Choroid plexus epithelial cell (primary cell): ENCODE results near the gene DGKD.

Source experiments
- DNase-seq: peaks from one replicate; pipeline ENCODE4 v3.0.0-alpha.2; 2010; ENCODE audit warnings: low read depth
- H3K4me3 ChIP-seq: 2 replicates; pipeline ENCODE4 v1.5.1; 2011; ENCODE audit warnings: low read depth, mild to moderate bottlenecking, control low read depth, low read length, moderate library complexity
- TF ChIP-seq, protein P1 (sequence below): conservative IDR thresholded peaks from 2 replicates; pipeline ENCODE4 v1.5.1; 2011; ENCODE audit warnings: low read depth, mild to moderate bottlenecking, control low read depth, inconsistent platforms, low read length, moderate library complexity

DGKD gene

DNA sequence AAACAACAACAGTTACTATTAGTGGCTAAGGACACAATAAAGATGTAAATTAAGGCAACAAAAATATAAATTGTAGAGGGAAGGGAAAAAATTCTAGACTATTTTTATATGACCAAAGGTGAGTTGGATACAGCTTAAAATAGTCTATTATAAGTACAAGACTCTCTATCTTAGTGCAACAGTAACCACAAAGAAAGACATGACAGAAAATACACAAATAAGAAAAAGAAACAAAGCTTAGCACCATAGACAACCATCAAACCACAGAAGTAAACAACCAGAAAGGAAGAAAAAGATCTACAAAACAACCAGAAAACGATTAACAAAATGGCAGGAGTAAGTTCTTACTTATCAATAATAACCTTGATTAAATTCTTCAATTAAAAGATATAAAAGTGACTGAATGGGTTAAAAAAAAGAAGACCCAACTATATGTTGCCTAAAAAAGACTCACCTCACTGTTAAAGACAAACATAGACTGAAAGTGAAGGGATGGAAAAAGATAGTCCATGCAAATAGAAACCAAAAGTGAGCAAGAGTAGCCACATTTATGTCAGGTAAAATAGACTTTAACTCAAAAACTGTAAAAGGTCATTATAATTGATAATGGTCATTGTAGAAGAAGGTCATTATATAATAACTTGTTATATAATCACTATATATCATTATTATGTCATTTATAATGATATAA lies 149.8 kb downstream of the DGKD start:
- no peak overlapping the region for H3K4me3 ChIP-seq
- TF ChIP-seq, protein P1, sequence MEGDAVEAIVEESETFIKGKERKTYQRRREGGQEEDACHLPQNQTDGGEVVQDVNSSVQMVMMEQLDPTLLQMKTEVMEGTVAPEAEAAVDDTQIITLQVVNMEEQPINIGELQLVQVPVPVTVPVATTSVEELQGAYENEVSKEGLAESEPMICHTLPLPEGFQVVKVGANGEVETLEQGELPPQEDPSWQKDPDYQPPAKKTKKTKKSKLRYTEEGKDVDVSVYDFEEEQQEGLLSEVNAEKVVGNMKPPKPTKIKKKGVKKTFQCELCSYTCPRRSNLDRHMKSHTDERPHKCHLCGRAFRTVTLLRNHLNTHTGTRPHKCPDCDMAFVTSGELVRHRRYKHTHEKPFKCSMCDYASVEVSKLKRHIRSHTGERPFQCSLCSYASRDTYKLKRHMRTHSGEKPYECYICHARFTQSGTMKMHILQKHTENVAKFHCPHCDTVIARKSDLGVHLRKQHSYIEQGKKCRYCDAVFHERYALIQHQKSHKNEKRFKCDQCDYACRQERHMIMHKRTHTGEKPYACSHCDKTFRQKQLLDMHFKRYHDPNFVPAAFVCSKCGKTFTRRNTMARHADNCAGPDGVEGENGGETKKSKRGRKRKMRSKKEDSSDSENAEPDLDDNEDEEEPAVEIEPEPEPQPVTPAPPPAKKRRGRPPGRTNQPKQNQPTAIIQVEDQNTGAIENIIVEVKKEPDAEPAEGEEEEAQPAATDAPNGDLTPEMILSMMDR = no peak
- DNase-seq = no peak

DNA sequence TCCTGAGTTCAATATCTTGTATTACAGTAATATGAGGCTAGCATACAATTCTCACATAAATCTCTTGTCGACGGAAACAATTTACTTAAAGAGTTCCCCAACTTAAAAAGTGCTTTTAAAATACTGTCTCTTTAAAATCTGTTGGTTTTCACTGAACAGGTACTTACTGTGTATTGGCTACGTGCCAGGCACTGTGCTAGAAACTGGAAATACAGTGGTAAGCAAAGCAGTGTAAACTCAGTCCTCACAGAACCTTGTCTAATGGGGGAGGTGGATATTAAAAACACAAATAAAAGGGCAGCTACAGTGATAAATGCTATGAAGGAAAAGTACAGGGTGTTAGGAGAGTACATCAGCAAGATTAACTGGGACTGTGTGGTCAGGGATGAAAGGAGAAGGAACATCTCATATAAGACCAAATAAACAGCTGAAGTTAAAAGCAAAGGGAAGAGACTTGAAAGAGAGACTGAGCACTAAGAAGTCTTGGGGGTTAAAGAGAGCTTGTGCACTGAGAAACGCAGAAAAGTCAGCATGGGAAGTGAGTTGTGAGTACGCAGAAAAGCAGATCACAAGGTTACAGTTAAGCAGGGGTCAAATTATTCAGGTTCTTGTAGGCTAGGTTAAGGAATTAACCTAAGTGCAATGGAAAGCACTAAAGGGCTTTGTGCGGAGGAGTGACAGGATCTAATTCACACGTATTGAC lies 159.8 kb downstream of the DGKD start:
- DNase-seq = no peak
- TF ChIP-seq, protein P1 = no peak
- no peak overlapping the region for H3K4me3 ChIP-seq

DNA sequence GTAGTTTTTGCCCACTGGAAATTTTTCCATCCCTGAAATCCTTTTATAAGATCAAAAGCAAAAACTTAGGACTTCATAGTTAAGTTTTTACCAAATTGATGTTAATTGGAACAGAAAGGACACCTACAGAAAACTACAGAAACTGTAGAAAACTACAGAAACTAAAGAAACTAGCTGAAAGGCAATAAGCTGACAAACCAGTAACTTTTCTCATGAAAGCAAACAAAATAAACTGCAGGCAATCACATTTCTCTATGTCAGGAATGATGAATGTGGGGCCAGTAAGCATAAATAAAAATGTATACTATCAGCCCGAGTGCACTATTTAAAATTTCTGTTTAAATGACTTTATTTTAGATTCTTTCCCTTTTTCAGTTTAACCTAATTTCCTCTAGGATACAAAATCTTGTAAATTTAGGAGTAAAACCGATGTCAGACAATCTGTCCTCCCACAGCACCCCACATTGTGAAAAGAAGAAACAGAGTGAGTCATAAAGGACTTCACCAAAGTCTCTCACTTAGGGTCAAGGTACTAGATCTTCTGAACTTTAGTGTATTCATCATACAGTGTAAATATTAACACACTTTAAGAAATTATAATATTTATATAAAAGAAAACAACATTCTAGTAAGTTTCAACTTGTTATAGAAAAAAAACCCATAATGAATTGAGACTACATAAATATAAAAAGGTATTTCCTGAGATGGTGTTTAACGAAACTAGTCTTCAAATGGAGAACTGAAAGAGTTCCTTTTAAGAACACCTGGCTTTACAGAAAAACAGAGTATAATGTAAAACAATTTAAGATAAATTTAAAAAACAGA lies 165.7 kb downstream of the DGKD start:
- TF ChIP-seq, protein P1 = no peak
- no peak for DNase-seq
- no peak overlapping the region for H3K4me3 ChIP-seq
